Lung (tissue), 12 donors: Measurements from ENCODE around the gene PRR14L. TPM values are rescaled to one million over a fixed set of nuclear protein-coding genes. Genes with fewer than 3 reads are reported as not detected.

Experiments
- ATAC-seq: fragments of 200-7000 bp; cut with Tn5 transposase; one replicate; pipeline ENCODE4 v1.9.1; 2020; ENCODE audit warnings: moderate number of reproducible peaks; ENCODE audit not compliant: insufficient read depth, low FRiP score
- DNase-seq, 3 donors: peaks; one replicate each; pipeline ENCODE4 v3.0.0-alpha.2; 2013 to 2017
- H3K27ac ChIP-seq, 2 donors: one replicate each; pipeline ENCODE4 v1.5.1; 2013; ENCODE audit warnings: mild to moderate bottlenecking in 2 of 2, moderate library complexity in 2 of 2, control low read depth in 1 of 2, inconsistent platforms in 1 of 2, low read depth in 1 of 2, low read length in 1 of 2
- H3K27me3 ChIP-seq, 3 donors: one replicate each; pipeline ENCODE4 v1.5.1; 2013; ENCODE audit warnings: low read length in 2 of 3; ENCODE audit not compliant: control insufficient read depth in 3 of 3, insufficient read depth in 3 of 3
- H3K36me3 ChIP-seq, 4 donors: one replicate each; pipeline ENCODE4 v1.5.1; 2013; ENCODE audit warnings: low read length in 4 of 4, mild to moderate bottlenecking in 1 of 4, moderate library complexity in 1 of 4; ENCODE audit not compliant: control insufficient read depth in 4 of 4, insufficient read depth in 4 of 4
- H3K4me1 ChIP-seq, 5 donors: one replicate each; pipeline ENCODE4 v1.5.1; 2013; ENCODE audit warnings: low read length in 5 of 5, mild to moderate bottlenecking in 2 of 5, moderate library complexity in 1 of 5; ENCODE audit not compliant: control insufficient read depth in 5 of 5, insufficient read depth in 5 of 5
- H3K4me3 ChIP-seq: one replicate; pipeline ENCODE4 v1.5.1; 2013; ENCODE audit warnings: mild to moderate bottlenecking, control low read depth, moderate library complexity
- H3K9ac ChIP-seq, 2 donors: one replicate each; pipeline ENCODE4 v1.5.1; 2013; ENCODE audit warnings: low read length in 2 of 2, control low read depth in 1 of 2; ENCODE audit not compliant: insufficient read depth in 1 of 2
- H3K9me3 ChIP-seq, 4 donors: one replicate each; pipeline ENCODE4 v1.5.1; 2013; ENCODE audit warnings: low read length in 3 of 4, mild to moderate bottlenecking in 1 of 4, moderate library complexity in 1 of 4; ENCODE audit not compliant: control insufficient read depth in 4 of 4, insufficient read depth in 3 of 4
- CTCF ChIP-seq: IDR thresholded peaks from 2 replicates; pipeline ENCODE4 v1.5.1; 2012; ENCODE audit warnings: mild to moderate bottlenecking; ENCODE audit errors: control extremely low read depth, extremely low read depth
- WGBS, 2 donors: extraction: QIAGEN DNeasy Blood & Tissue Kit; methylation state at CpG; one replicate each; pipeline ENCODE4 v1.1.7; 2013; 5-methylcytosine and 5-hydroxymethylcytosine counted together
- polyA plus RNA-seq, 2 donors: library from polyadenylated mRNA; stranded (reverse); fragments of 200-250 nt; gene quantifications; one replicate each; pipeline ENCODE4 v1.2.1, GENCODE V29; 2013
- total RNA-seq, 2 donors: library from RNA; depleted of rRNA in 1 of 2; stranded (reverse); fragments of >200 nt in 1 of 2; gene quantifications; one replicate each; pipeline ENCODE4 v1.2.1, GENCODE V29; 2014 to 2021
- donor health status: control.
- donor health status: control.
- donor health status: Bipolar disorder and iron deficiency.
- donor health status: healthy.
- donor health status: DM: yes; HTN: yes; CAD: no.

Gene PRR14L
- total and polyA plus RNA-seq, 4 donors, result 7.4 to 44.3 (median 23.4) TPM

DNA sequence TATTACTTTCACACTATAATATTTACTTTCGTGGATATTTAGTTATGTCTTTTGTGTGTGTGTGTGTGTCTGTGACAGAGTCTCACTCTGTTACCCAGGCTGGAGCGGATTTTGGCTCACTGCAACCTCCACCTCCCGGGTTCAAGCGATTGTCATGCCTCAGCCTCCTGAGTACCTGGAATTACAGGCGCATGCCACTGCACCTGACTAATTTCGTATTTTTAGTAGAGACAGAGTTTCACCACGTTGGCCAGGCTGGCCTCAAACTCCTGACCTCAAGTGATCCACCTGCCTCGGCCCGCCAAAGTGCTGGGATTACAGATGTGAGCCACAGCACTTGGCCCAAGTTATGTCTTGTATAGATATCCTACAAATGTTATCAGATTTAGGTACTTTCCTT lies 97.8 kb downstream of the PRR14L start:
- no peak overlapping the region for H3K9ac ChIP-seq
- no peak for ATAC-seq
- DNase-seq, result no peak
- no peaks in the 10 kb centered on the region for H3K9me3 ChIP-seq
- H3K4me3 ChIP-seq, result no peak overlapping the region
- peaks cover under 1 to 8% (median 5%) of the 10 kb centered on the region in 4 donors for H3K36me3 ChIP-seq
- no peak for TF ChIP-seq CTCF
- H3K4me1 ChIP-seq, result peaks cover 0 to 8% (median 0%) of the 10 kb centered on the region in 5 donors
- 88 to 90% methylated on average over 9 of the region's 9 CpGs for WGBS, 2 donors
- no peaks in the 10 kb centered on the region for H3K27me3 ChIP-seq
- H3K27ac ChIP-seq, result no peak overlapping the region

DNA sequence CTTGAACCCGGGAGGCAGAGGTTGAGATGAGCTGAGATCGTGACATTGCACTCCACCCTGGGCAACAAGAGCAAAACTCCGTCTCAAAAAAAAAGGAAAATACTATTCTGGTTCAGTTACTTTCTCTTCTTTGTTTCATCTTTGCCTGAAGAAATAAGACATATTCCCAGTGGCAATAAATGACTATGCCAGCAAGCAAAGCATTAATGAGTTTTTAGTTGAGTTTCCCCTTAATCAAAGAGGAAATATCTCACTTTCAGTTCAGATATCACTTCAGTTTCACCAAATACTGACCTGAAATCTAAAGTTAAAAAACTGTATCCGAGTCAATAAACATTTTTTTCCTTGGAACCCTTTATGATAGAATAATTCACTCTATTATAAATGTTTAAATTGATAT lies 98.3 kb downstream of the PRR14L start:
- Histone ChIP-seq H3K27ac (no peak overlapping the region), H3K4me1 (peaks cover 0 to 8% (median 0%) of the 10 kb centered on the region in 5 donors), H3K9me3 (no peaks in the 10 kb centered on the region), H3K4me3 (no peak overlapping the region), H3K9ac (no peak overlapping the region), H3K27me3 (no peaks in the 10 kb centered on the region), H3K36me3 (peaks cover 4 to 10% (median 6%) of the 10 kb centered on the region in 4 donors)
- DNase-seq (no peak), ATAC-seq (no peak)
- no peak for TF ChIP-seq CTCF
- 84 to 90% methylated on average over 4 of the region's 4 CpGs for WGBS, 2 donors

GRCh38 chr22:31650391-31650790 lies 99.5 kb downstream of the PRR14L start:
- Histone ChIP-seq H3K36me3 (peaks cover 4 to 13% (median 7%) of the 10 kb centered on the region in 4 donors), H3K9ac (no peak overlapping the region), H3K9me3 (no peaks in the 10 kb centered on the region), H3K4me3 (no peak overlapping the region), H3K27me3 (no peaks in the 10 kb centered on the region), H3K4me1 (peaks cover 0 to 8% (median 0%) of the 10 kb centered on the region in 5 donors), H3K27ac (no peak overlapping the region)
- WGBS, 2 donors, result 52 to 66% methylated on average over 6 of the region's 6 CpGs
- DNase-seq (no peak), ATAC-seq (no peak)
- no peak for TF ChIP-seq CTCF

DNA sequence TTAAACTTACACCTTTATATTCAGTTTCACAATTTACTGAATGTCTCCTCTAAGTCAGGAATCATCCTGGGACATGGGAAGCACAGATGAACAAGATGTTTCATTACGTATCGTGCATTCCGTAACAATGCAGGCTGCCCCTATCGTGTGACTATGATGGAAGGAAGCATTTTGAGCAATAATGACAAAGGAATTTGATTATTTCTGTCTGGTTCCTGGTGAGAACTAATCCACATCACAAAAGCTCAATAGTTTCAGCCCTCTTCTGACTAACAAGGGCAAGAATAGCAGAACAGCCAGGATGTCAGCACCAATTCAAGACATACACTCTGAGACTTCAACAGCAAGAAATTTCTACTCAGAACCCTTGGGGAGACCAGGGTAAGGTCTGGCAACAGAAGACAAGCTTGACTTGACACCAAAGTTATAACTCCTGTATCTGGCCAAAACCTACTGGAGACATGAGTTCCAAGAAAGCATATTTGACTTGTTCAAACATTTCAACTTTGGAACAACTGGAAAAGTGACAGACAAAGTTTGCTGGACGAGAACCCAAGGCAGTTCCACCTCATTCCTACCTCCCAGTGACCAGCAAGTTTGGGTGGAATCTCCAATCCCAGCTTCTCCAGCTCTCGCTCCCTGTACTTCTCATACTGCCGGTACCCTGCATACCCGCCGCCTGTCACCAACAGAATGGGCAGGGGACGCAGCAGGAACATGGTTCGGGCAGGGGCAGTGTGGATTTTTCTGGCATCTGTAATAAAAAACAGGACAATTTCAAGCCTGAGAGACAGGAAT lies 102.2 kb downstream of the PRR14L start:
- ATAC-seq (no peak), DNase-seq (no peak)
- H3K36me3 ChIP-seq, result peaks cover 4 to 15% (median 10%) of the 10 kb centered on the region in 4 donors
- H3K9ac ChIP-seq, result no peak overlapping the region
- H3K9me3 ChIP-seq, result no peaks in the 10 kb centered on the region
- WGBS, 2 donors, result 87 to 88% methylated on average over 11 of the region's 11 CpGs
- H3K4me1 ChIP-seq, result peaks cover 0 to 7% (median 0%) of the 10 kb centered on the region in 5 donors
- H3K27me3 ChIP-seq, result no peaks in the 10 kb centered on the region
- H3K27ac ChIP-seq, result no peak overlapping the region
- no peak overlapping the region for H3K4me3 ChIP-seq
- no peak for TF ChIP-seq CTCF
